D341Med (cell line): ENCODE measurements around the gene SH3PXD2A.

Source experiments
- DNase-seq: peaks from one replicate; pipeline ENCODE4 v3.0.0; 2012; ENCODE audit warnings: low spot score

SH3PXD2A gene

GRCh38 chr10:103720964-103721335 is 134.4 kb downstream of the SH3PXD2A start:
- DNase-seq: no peak

GRCh38 chr10:103720328-103720963 is 134.9 kb downstream of the SH3PXD2A start:
- no peak for DNase-seq

- DNase-seq: no peak
These were observed 136.3 kb downstream of the SH3PXD2A start for GRCh38 chr10:103719036-103719435.

GRCh38 chr10:103718247-103718620 is 137.1 kb downstream of the SH3PXD2A start:
- no peak for DNase-seq

GRCh38 chr10:103717341-103718246 is 137.8 kb downstream of the SH3PXD2A start:
- no peak for DNase-seq

- DNase-seq: no peak
These were observed 138.9 kb downstream of the SH3PXD2A start for GRCh38 chr10:103716206-103717160.

GRCh38 chr10:103715430-103715829 is 139.9 kb downstream of the SH3PXD2A start:
- no peak for DNase-seq

- no peak for DNase-seq
These were observed 141.0 kb downstream of the SH3PXD2A start for GRCh38 chr10:103714232-103714891.

- DNase-seq: no peak
These were observed 141.7 kb downstream of the SH3PXD2A start for GRCh38 chr10:103713676-103714075.

- DNase-seq: peak; percentile 68
These were observed 142.4 kb downstream of the SH3PXD2A start for GRCh38 chr10:103712898-103713498.

- DNase-seq: no peak
These were observed 143.2 kb downstream of the SH3PXD2A start for GRCh38 chr10:103712146-103712545.

GRCh38 chr10:103711351-103711994 is 143.9 kb downstream of the SH3PXD2A start:
- DNase-seq: no peak

GRCh38 chr10:103710490-103710889 is 144.9 kb downstream of the SH3PXD2A start:
- DNase-seq: no peak

- DNase-seq: no peak
These were observed 145.9 kb downstream of the SH3PXD2A start for GRCh38 chr10:103709341-103709920.

- DNase-seq: no peak
These were observed 146.6 kb downstream of the SH3PXD2A start for GRCh38 chr10:103708627-103709288.

GRCh38 chr10:103707956-103708626 is 147.3 kb downstream of the SH3PXD2A start:
- no peak for DNase-seq

- no peak for DNase-seq
These were observed 148.6 kb downstream of the SH3PXD2A start for GRCh38 chr10:103706762-103707161.

GRCh38 chr10:103706047-103706446 is 149.3 kb downstream of the SH3PXD2A start:
- no peak for DNase-seq
